Activated CD8-positive, alpha-beta memory T cell treated with anti-CD3 and anti-CD28 coated beads, Interleukin-2, amount 10 ng/mL, durations not matched to agents 7 days and 5 days (primary cell): ENCODE measurements around the gene CCDC87. TPM values are rescaled to one million over a fixed set of nuclear protein-coding genes. Genes with fewer than 3 reads are reported as not detected.

Source experiments
- ATAC-seq: fragments of 150-1000 bp; cut with Tn5 transposase; one replicate; pipeline ENCODE4 v1.10.0; 2021; ENCODE audit warnings: moderate library complexity
- CTCF ChIA-PET: fragments of 350-600 bp; sonication (Branson Sonifier 250); formaldehyde crosslinking; loops from one replicate; lab custom pipeline; 2021; ENCODE audit warnings: antibody characterized with exemption; lab: Charles Lee
- DNase-seq: peaks from one replicate; pipeline ENCODE4 v3.0.0-alpha.2; 2020
- H3K27ac Mint-ChIP-seq: one replicate; pipeline ENCODE4 v1.8.0; 2021; ENCODE audit warnings: mild to moderate bottlenecking, mixed read lengths
- H3K27me3 Mint-ChIP-seq: one replicate; pipeline ENCODE4 v1.8.0; 2021; ENCODE audit warnings: mixed read lengths
- H3K36me3 Mint-ChIP-seq: one replicate; pipeline ENCODE4 v1.8.0; 2021; ENCODE audit warnings: mild to moderate bottlenecking, mixed read lengths
- H3K4me1 Mint-ChIP-seq: one replicate; pipeline ENCODE4 v1.8.0; 2021; ENCODE audit warnings: mixed read lengths
- H3K4me3 Mint-ChIP-seq: one replicate; pipeline ENCODE4 v1.8.0; 2021; ENCODE audit warnings: mild to moderate bottlenecking, moderate library complexity, mixed read lengths
- H3K9me3 Mint-ChIP-seq: one replicate; pipeline ENCODE4 v1.8.0; 2022; ENCODE audit warnings: low read depth, mixed read lengths
- total RNA-seq, 2 experiments: library from RNA; stranded (reverse); gene quantifications; one replicate each; pipeline ENCODE4 v1.2.3, GENCODE V29; 2021

Gene CCDC87
- total RNA-seq, 2 experiments from 2014 or later, result 0.12 TPM; not detected in 1

DNA sequence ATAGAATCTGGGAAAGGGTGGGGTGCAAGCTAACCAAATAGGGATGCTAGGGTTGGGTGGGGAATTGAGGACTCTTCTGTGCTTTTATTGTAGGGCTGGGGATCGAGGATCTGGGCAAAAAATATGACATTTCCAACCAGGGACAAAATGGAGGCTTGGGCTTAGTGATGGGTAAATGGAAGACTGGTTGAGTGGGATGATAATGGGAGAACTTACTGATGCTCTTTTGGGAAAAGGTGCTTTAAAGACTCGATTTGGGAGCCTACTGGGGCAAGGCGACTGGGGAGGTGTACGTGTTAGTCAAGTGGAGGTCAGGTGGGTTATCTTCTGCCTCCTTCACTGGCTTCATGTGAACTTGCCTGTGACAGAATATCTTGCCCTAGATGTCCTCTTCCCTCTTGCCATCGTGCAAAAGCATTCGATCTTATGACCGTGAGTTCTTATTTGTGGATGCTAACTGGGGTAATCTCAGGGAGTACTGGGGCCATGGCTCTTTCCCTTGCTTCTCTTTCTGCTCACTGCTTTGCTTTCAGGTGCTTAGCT is 35.3 kb upstream of the CCDC87 start:
- Mint-ChIP-seq H3K4me1 (peaks cover 21% of the 10 kb centered on the region), H3K36me3 (peaks cover 72% of the 10 kb centered on the region), H3K4me3 (no peak overlapping the region), H3K27me3 (no peaks in the 10 kb centered on the region), H3K27ac (peak overlapping the region; percentile 16), H3K9me3 (no peaks in the 10 kb centered on the region)
- CTCF ChIA-PET, result interaction anchor here (1.4 to 1.9 kb wide), 2 partner anchors 10 to 12 kb away, joined by 4 to 10 read pairs; partner anchors contain the start of genes RBM14 and RBM4
- no peak for ATAC-seq
- DNase-seq, result no peak

- Mint-ChIP-seq H3K9me3 (no peaks in the 10 kb centered on the region), H3K27me3 (no peaks in the 10 kb centered on the region), H3K4me3 (no peak overlapping the region), H3K4me1 (peaks cover 30% of the 10 kb centered on the region), H3K36me3 (peaks cover 73% of the 10 kb centered on the region), H3K27ac (no peak overlapping the region)
- DNase-seq, result no peak
- CTCF ChIA-PET, result no interaction called here
- no peak for ATAC-seq
These were observed 34.1 kb upstream of the CCDC87 start for GRCh38 chr11:66626926-66627325.

GRCh38 chr11:66626382-66626781 is 33.5 kb upstream of the CCDC87 start:
- no peak overlapping the region for H3K27ac Mint-ChIP-seq
- H3K4me1 Mint-ChIP-seq, result peaks cover 33% of the 10 kb centered on the region
- DNase-seq, result no peak
- H3K9me3 Mint-ChIP-seq, result no peaks in the 10 kb centered on the region
- no peak overlapping the region for H3K4me3 Mint-ChIP-seq
- H3K27me3 Mint-ChIP-seq, result no peaks in the 10 kb centered on the region
- H3K36me3 Mint-ChIP-seq, result peaks cover 73% of the 10 kb centered on the region
- CTCF ChIA-PET, result no interaction called here
- no peak for ATAC-seq

DNA sequence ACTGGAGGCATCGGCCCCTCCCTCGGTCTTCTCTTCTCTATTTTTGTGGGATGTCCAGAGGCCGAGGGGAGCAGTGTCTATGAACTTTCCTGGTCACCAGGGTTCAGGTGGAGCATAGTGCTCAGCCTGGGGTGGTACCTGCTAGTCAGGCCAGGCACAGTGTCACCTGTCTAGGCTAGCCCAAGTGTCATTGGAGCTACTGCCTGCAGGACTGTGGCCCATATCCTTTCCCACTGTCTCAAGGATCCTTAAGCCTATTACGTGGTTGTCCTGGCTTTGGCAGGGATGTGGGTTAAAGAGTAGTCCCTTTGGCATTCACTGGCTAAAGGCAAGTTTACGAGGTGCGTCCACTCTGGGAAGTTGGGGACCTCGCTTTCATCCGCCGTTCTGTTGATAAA is 32.9 kb upstream of the CCDC87 start:
- Mint-ChIP-seq H3K4me1 (peaks cover 36% of the 10 kb centered on the region), H3K4me3 (no peak overlapping the region), H3K9me3 (no peaks in the 10 kb centered on the region), H3K27ac (no peak overlapping the region), H3K36me3 (peaks cover 76% of the 10 kb centered on the region), H3K27me3 (no peaks in the 10 kb centered on the region)
- ATAC-seq (no peak), DNase-seq (no peak)
- CTCF ChIA-PET, result no interaction called here

DNA sequence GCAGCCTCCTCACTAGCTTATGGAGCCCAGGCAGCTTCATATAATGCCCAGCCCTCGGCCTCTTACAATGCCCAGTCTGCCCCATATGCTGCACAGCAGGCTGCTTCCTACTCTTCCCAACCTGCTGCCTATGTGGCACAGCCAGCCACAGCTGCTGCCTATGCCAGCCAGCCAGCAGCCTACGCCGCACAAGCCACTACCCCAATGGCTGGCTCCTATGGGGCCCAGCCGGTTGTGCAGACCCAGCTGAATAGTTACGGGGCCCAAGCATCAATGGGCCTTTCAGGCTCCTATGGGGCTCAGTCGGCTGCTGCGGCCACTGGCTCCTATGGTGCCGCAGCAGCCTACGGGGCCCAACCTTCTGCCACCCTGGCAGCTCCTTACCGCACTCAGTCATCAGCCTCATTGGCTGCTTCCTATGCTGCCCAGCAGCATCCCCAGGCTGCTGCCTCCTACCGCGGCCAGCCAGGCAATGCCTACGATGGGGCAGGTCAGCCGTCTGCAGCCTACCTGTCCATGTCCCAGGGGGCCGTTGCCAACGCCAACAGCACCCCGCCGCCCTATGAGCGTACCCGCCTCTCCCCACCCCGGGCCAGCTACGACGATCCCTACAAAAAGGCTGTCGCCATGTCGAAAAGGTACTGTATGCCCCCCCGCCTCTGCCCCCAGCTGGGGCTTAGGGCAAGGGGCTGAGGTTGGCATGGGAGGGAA is 32.3 kb upstream of the CCDC87 start:
- no peak overlapping the region for H3K4me3 Mint-ChIP-seq
- H3K9me3 Mint-ChIP-seq, result no peaks in the 10 kb centered on the region
- DNase-seq, result no peak
- H3K27me3 Mint-ChIP-seq, result no peaks in the 10 kb centered on the region
- no peak for ATAC-seq
- H3K4me1 Mint-ChIP-seq, result peaks cover 41% of the 10 kb centered on the region
- peaks cover 76% of the 10 kb centered on the region for H3K36me3 Mint-ChIP-seq
- CTCF ChIA-PET, result interaction anchor here (0.6 kb wide), 1 partner anchor 14 kb away, joined by 3 read pairs; no protein-coding TSS in a partner anchor
- no peak overlapping the region for H3K27ac Mint-ChIP-seq

- no peak overlapping the region for H3K27ac Mint-ChIP-seq
- no peak for DNase-seq
- H3K9me3 Mint-ChIP-seq, result no peaks in the 10 kb centered on the region
- H3K36me3 Mint-ChIP-seq, result peaks cover 74% of the 10 kb centered on the region
- no peak for ATAC-seq
- no peak overlapping the region for H3K4me3 Mint-ChIP-seq
- CTCF ChIA-PET, result interaction anchor here (2.5 kb wide), 1 partner anchor 13 kb away, joined by 15 read pairs; the partner anchor contains the start of gene RBM4
- peaks cover 44% of the 10 kb centered on the region for H3K4me1 Mint-ChIP-seq
- no peaks in the 10 kb centered on the region for H3K27me3 Mint-ChIP-seq
These were observed 31.6 kb upstream of the CCDC87 start for GRCh38 chr11:66624450-66624849.

GRCh38 chr11:66619080-66619554 is 26.3 kb upstream of the CCDC87 start:
- Mint-ChIP-seq H3K9me3 (no peaks in the 10 kb centered on the region), H3K27me3 (no peaks in the 10 kb centered on the region), H3K36me3 (peaks cover 59% of the 10 kb centered on the region), H3K4me1 (peaks cover 65% of the 10 kb centered on the region), H3K4me3 (peak overlapping the region; percentile 98), H3K27ac (peak overlapping the region; percentile 98)
- CTCF ChIA-PET, result interaction anchor here (0.9 to 5.5 kb wide), 7 partner anchors 10 to 180 kb away, joined by 3 to 35 read pairs (median 4); partner anchors contain the start of genes CCDC87, CCS, MRPL11 and RBM4B
- ATAC-seq (peak; percentile 23), DNase-seq (no peak)

DNA sequence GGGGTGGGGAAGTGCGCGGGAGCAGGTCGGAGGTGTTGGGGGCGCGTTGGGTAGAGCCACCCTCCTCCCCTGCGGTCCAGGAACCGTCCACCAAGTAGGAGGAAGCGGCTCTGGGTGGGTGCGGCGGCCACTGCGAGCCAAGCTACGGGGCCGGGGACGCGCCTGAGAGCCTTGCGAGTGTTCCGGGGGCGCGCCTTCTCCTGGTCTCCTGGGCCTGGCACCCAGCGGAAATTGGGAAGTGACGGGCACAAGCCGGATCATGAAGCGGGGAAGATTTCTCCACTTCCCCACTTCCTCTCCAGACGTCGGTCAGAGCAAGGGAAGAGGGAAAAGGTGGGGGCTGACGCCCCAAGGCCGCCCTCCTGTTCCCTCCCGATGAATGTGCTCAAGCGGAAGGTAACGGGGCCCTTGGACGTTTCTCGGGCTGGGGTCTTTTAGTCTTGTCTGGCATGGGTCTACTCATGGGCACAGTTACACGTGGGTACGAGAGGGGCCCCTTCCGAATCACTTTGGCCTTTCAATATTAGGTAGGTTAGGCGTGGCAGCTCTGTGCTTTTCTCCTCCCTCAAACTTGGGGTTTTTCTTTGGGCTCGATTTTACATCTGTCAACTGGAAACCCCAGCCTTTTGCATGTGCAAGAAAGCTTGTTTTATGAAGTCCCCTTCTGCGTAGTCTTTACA is 24.4 kb upstream of the CCDC87 start:
- Mint-ChIP-seq H3K27ac (peak overlapping the region; percentile 98), H3K4me1 (peaks cover 48% of the 10 kb centered on the region), H3K27me3 (no peaks in the 10 kb centered on the region), H3K36me3 (peaks cover 42% of the 10 kb centered on the region), H3K4me3 (peak overlapping the region; percentile 98), H3K9me3 (no peaks in the 10 kb centered on the region)
- DNase-seq (no peak), ATAC-seq (no peak)
- CTCF ChIA-PET, result interaction anchor here (0.6 to 2.2 kb wide), 5 partner anchors 13 to 46 kb away, joined by 3 to 16 read pairs (median 4); partner anchors contain the start of genes CCDC87, CCS and RBM4

DNA sequence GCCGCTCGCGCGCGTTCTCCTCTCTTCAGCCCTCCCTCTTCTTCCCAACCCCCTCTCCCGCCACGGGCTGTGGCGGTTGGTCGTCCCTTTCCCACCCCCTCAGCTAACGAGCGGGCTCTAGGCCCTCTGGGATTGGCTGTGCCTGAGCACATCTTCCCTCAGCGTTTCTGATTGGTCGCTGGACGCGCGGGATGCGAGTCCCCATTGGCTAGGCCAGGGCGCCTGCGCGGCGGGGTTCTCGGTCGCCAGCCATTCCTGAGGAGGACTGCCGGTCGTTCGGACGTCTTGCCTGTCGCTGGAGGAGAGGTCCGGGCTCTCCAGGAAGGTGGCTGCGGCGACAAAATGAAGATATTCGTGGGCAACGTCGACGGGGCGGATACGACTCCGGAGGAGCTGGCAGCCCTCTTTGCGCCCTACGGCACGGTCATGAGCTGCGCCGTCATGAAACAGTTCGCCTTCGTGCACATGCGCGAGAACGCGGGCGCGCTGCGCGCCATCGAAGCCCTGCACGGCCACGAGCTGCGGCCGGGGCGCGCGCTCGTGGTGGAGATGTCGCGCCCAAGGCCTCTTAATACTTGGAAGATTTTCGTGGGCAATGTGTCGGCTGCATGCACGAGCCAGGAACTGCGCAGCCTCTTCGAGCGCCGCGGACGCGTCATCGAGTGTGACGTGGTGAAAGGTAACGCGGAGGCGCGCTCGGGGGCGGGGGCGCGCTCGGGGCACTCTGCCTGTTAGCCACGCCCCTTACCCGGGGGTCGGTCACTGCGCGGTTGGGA is 23.7 kb upstream of the CCDC87 start, which contains the start of gene RBM14:
Gene RBM14 (plus strand): TSS at position 252 of the 776 bp plus-strand sequence. CDS start 91 bp downstream, at position 343.
- CTCF ChIA-PET, result interaction anchor here (1.0 to 2.2 kb wide), 5 partner anchors 12 to 62 kb away, joined by 3 to 16 read pairs (median 6); partner anchors contain the start of genes CCDC87, CCS and RBM4
- peaks cover 41% of the 10 kb centered on the region for H3K4me1 Mint-ChIP-seq

GRCh38 chr11:66614073-66614472 is 21.2 kb upstream of the CCDC87 start:
- DNase-seq (no peak), ATAC-seq (no peak)
- Mint-ChIP-seq H3K27ac (no peak overlapping the region), H3K9me3 (no peaks in the 10 kb centered on the region), H3K4me1 (peaks cover 38% of the 10 kb centered on the region), H3K4me3 (no peak overlapping the region), H3K27me3 (no peaks in the 10 kb centered on the region), H3K36me3 (peaks cover 26% of the 10 kb centered on the region)
- CTCF ChIA-PET, result interaction anchor here (0.7 to 1.4 kb wide), 3 partner anchors 32 to 303 kb away, joined by 3 read pairs; partner anchors contain the start of gene ZDHHC24

More for the DNA sequence above, 23.7 kb upstream of the CCDC87 start, which contains the start of gene RBM14:
- Mint-ChIP-seq H3K27ac (peak within 1 kb of the TSS; percentile 98), H3K9me3 (no peaks in the 10 kb centered on the region), H3K36me3 (peaks cover 40% of the 10 kb centered on the region), H3K27me3 (no peaks in the 10 kb centered on the region), H3K4me3 (peak within 1 kb of the TSS; percentile 98)
- DNase-seq (peak; percentile 99), ATAC-seq (peak; percentile 94)

DNA sequence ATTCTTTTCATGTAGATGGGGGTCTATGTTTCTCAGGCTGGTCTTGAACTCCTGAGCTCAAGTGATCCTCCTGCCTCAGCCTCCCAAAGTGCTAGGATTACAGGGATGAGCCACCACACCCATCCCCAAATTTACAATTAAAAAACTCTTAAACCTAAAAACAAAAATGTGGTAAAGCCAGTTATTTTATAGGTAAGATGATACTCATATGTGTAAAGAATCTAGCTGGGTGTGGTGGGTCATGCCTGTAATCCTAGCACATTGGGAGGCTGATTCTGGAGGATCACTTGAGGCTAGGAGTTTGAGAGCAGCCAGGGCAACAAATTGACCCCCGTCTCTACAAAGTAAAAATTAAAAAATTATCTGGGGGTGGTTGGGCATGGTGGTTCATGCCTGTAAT is 19.6 kb upstream of the CCDC87 start:
- Mint-ChIP-seq H3K27me3 (no peaks in the 10 kb centered on the region), H3K27ac (no peak overlapping the region), H3K9me3 (no peaks in the 10 kb centered on the region), H3K4me3 (no peak overlapping the region), H3K4me1 (peaks cover 23% of the 10 kb centered on the region), H3K36me3 (peaks cover 10% of the 10 kb centered on the region)
- CTCF ChIA-PET, result interaction anchor here (0.6 to 1.7 kb wide), 2 partner anchors 66 to 349 kb away, joined by 3 to 5 read pairs; no protein-coding TSS in a partner anchor
- DNase-seq, result no peak
- no peak for ATAC-seq
